Thyroid gland (tissue), 4 donors: ENCODE results near the gene RAB11FIP4. TPM values are rescaled to one million over a fixed set of nuclear protein-coding genes. Genes with fewer than 3 reads are reported as not detected.

Experiments
- DNase-seq, 2 donors: peaks; one replicate each; pipeline ENCODE4 v3.0.0-alpha.2; 2019
- H3K27ac ChIP-seq, 3 donors: fragments of 200-600 bp; sonication (generic); 1 replicate in 2 of 3; 2 replicates in 1 of 3; pipeline ENCODE4 v1.5.1; 2016 to 2019; ENCODE audit warnings: mild to moderate bottlenecking in 1 of 3, moderate library complexity in 1 of 3
- H3K27me3 ChIP-seq: fragments of 200-600 bp; sonication (generic); one replicate; pipeline ENCODE4 v1.5.1; 2019
- H3K36me3 ChIP-seq, 2 donors: fragments of 200-600 bp; sonication (generic); one replicate each; pipeline ENCODE4 v1.5.1; 2016 to 2019
- H3K4me1 ChIP-seq, 2 donors: fragments of 200-600 bp; sonication (generic); one replicate each; pipeline ENCODE4 v1.5.1; 2017 to 2019
- H3K4me3 ChIP-seq, 3 donors: fragments of 200-600 bp; sonication (generic); replicated peaks in 1 of 3; 1 replicate in 2 of 3; 2 replicates in 1 of 3; pipeline ENCODE4 v1.5.1; 2016; ENCODE audit warnings: mild to moderate bottlenecking in 1 of 3
- H3K9me3 ChIP-seq: fragments of 200-600 bp; sonication (generic); one replicate; pipeline ENCODE4 v1.5.1; 2017
- CTCF ChIP-seq, 6 experiments: fragments of 200-600 bp in 3 of 6; fragments of 450-650 bp in 3 of 6; sonication (generic) in 3 of 6; IDR thresholded peaks; one replicate each; pipeline ENCODE4 v1.5.1; 2016 to 2019; ENCODE audit warnings: antibody characterized with exemption in 6 of 6, mild to moderate bottlenecking in 2 of 6, inconsistent platforms in 1 of 6, moderate library complexity in 1 of 6
- POLR2A ChIP-seq, 2 donors: fragments of 450-650 bp; IDR thresholded peaks; one replicate each; pipeline ENCODE4 v1.6.1; 2017; ENCODE audit warnings: antibody characterized with exemption in 2 of 2, mild to moderate bottlenecking in 2 of 2, moderate library complexity in 1 of 2
- WGBS, 2 donors: methylation state at CpG; one replicate each; pipeline ENCODE4 v1.1.5; 2017; 5-methylcytosine and 5-hydroxymethylcytosine counted together
- intact Hi-C: fragments of 100-400 bp; cut with DNase I; formaldehyde crosslinking; loops from one replicate; pipeline ENCODE4 v1.15.1; 2023
- total RNA-seq, 4 donors: library from RNA; depleted of rRNA; stranded (reverse); fragments of >200 nt; gene quantifications; one replicate each; pipeline ENCODE4 v1.2.3, GENCODE V29; 2016

RAB11FIP4 gene
- total RNA-seq, 4 donors from 2014 or later: 21.1 to 44.5 (median 24.9) TPM

- Histone ChIP-seq H3K36me3 (no peaks in the 10 kb centered on the region), H3K9me3 (no peaks in the 10 kb centered on the region), H3K4me3 (no peak overlapping the region), H3K27ac (peak overlapping the region; percentile 59 to 78 (median 68)), H3K27me3 (no peaks in the 10 kb centered on the region), H3K4me1 (peaks cover 15 to 27% of the 10 kb centered on the region in 2 donors)
- TF ChIP-seq POLR2A (IDR thresholded peaks at IDR 0.05) (no peak), CTCF (IDR thresholded peaks at IDR 0.05) (no peak)
- 77 to 85% methylated on average over 6 to 7 of the region's 7 CpGs for WGBS, 2 donors
- peak; percentile 62 to 71 for DNase-seq
- intact Hi-C loops: no loop called here
These were observed 146.7 kb downstream of the RAB11FIP4 start for GRCh38 chr17:31538080-31538762.

GRCh38 chr17:31540602-31541307 lies 149.3 kb downstream of the RAB11FIP4 start:
- TF ChIP-seq CTCF (IDR thresholded peaks at IDR 0.05) (no peak), POLR2A (IDR thresholded peaks at IDR 0.05) (no peak)
- H3K9me3 ChIP-seq: no peaks in the 10 kb centered on the region
- WGBS, 2 donors: 95 to 97% methylated on average over 7 to 9 of the region's 9 CpGs
- no peak for DNase-seq
- intact Hi-C loops: no loop called here
- no peak overlapping the region for H3K4me3 ChIP-seq
- peaks cover 15 to 20% of the 10 kb centered on the region in 2 donors for H3K4me1 ChIP-seq
- no peak overlapping the region for H3K27ac ChIP-seq
- H3K36me3 ChIP-seq: no peaks in the 10 kb centered on the region
- H3K27me3 ChIP-seq: no peaks in the 10 kb centered on the region

- Histone ChIP-seq H3K4me1 (peaks cover 15 to 20% of the 10 kb centered on the region in 2 donors), H3K27me3 (no peaks in the 10 kb centered on the region), H3K9me3 (no peaks in the 10 kb centered on the region), H3K36me3 (no peaks in the 10 kb centered on the region), H3K27ac (no peak overlapping the region), H3K4me3 (no peak overlapping the region)
- DNase-seq: peak; percentile 30 to 53
- TF ChIP-seq CTCF (IDR thresholded peaks at IDR 0.05): peak in 2 of 6 experiments; percentile 20 to 28
- TF ChIP-seq POLR2A (IDR thresholded peaks at IDR 0.05): no peak
- intact Hi-C loops: no loop called here
- 58 to 67% methylated on average over 4 to 5 of the region's 5 CpGs for WGBS, 2 donors
These were observed 150.1 kb downstream of the RAB11FIP4 start for GRCh38 chr17:31541559-31541958.

GRCh38 chr17:31544186-31544585 lies 152.7 kb downstream of the RAB11FIP4 start:
- intact Hi-C loops: no loop called here
- H3K36me3 ChIP-seq: no peaks in the 10 kb centered on the region
- H3K4me1 ChIP-seq: no peaks in the 10 kb centered on the region
- H3K27ac ChIP-seq: no peak overlapping the region
- H3K4me3 ChIP-seq: no peak overlapping the region
- no peak for TF ChIP-seq CTCF (IDR thresholded peaks at IDR 0.05)
- no peak for TF ChIP-seq POLR2A (IDR thresholded peaks at IDR 0.05)
- no peaks in the 10 kb centered on the region for H3K9me3 ChIP-seq
- H3K27me3 ChIP-seq: no peaks in the 10 kb centered on the region
- WGBS, 2 donors: 60 to 66% methylated on average over 3 of the region's 3 CpGs
- no peak for DNase-seq

GRCh38 chr17:31546650-31547049 lies 155.2 kb downstream of the RAB11FIP4 start:
- no peak overlapping the region for H3K27ac ChIP-seq
- intact Hi-C loops: no loop called here
- peaks cover 0 to 4% of the 10 kb centered on the region in 2 donors for H3K4me1 ChIP-seq
- no peaks in the 10 kb centered on the region for H3K27me3 ChIP-seq
- TF ChIP-seq CTCF (IDR thresholded peaks at IDR 0.05) (no peak), POLR2A (IDR thresholded peaks at IDR 0.05) (no peak)
- WGBS, 2 donors: 73 to 85% methylated on average over 4 of the region's 4 CpGs
- H3K9me3 ChIP-seq: no peaks in the 10 kb centered on the region
- DNase-seq: no peak
- no peaks in the 10 kb centered on the region for H3K36me3 ChIP-seq
- H3K4me3 ChIP-seq: no peak overlapping the region
